Activated CD4-positive, alpha-beta T cell treated with anti-CD3 and anti-CD28 coated beads, Interleukin-2, amount 50 U/mL, for 4 hours (primary cell): ENCODE measurements around the gene CAPZB.
"Not testable (repeated sequence)": the region's sequence is repeated elsewhere in the genome, so short reads cannot be mapped to it uniquely, and the experiment has no call there.

Source experiments
- DNase-seq, 2 experiments: peaks; one replicate each; pipeline ENCODE4 v3.0.0-alpha.2; 2020

The CAPZB gene

GRCh38 chr1:19306941-19307340 is 178.4 kb downstream of the CAPZB start:
- DNase-seq: no peak

- DNase-seq: no peak
These were observed 179.5 kb downstream of the CAPZB start for GRCh38 chr1:19305880-19306279.

- DNase-seq: not testable (repeated sequence)
These were observed 181.3 kb downstream of the CAPZB start for GRCh38 chr1:19304081-19304480.

GRCh38 chr1:19300211-19300610 is 185.1 kb downstream of the CAPZB start:
- DNase-seq: no peak

- no peak for DNase-seq
These were observed 190.7 kb downstream of the CAPZB start for GRCh38 chr1:19294638-19295037.

- DNase-seq: no peak
These were observed 196.1 kb downstream of the CAPZB start for GRCh38 chr1:19289244-19289643.
